ENCODE results near the gene KCNG3. TPM values are rescaled to one million over a fixed set of nuclear protein-coding genes. Genes with fewer than 3 reads are reported as not detected.

Gene KCNG3
- total and polyA plus RNA-seq, 11 donors, result not detected

DNA sequence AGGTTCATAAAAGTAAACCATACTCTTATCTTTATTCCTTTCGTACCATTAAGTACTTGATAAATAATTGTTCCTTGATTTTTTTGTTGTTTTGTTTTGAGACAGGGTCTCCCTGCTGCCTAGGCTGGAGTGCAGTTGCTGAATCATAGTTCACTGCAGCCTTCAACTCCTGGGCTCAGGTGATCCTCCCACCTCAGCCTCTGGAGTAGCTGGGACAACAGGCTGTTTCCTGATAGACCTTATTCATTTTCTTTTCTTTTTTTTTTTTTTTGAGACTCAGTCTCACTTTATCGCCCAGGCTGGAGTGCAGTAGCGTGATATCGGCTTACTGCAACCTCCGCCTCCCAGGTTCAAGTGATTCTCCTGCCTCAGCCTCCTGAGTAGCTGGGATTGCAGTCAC, 5.5 kb downstream of the KCNG3 start:
- peaks cover 0 to 6% (median 0%) of the 10 kb centered on the region in 12 donors for H3K4me1 ChIP-seq
- no peak overlapping the region for H3K4me3 ChIP-seq
- no peaks in the 10 kb centered on the region for H3K9me3 ChIP-seq
- DNase-seq, result no peak
- intact Hi-C loops (cut with DNase I), result no loop called here
- 92 to 97% (median 93%) methylated on average over 5 of the region's 5 CpGs for WGBS, 4 donors
- H3K27me3 ChIP-seq, result peaks cover 7 to 33% (median 18%) of the 10 kb centered on the region in 9 donors
- no peak overlapping the region for H3K27ac ChIP-seq
- no peak for ATAC-seq
- TF ChIP-seq CTCF (IDR thresholded peaks at IDR 0.05), result no peak
- TF ChIP-seq POLR2A (IDR thresholded peaks at IDR 0.05), result no peak
- no peaks in the 10 kb centered on the region for H3K36me3 ChIP-seq

DNA sequence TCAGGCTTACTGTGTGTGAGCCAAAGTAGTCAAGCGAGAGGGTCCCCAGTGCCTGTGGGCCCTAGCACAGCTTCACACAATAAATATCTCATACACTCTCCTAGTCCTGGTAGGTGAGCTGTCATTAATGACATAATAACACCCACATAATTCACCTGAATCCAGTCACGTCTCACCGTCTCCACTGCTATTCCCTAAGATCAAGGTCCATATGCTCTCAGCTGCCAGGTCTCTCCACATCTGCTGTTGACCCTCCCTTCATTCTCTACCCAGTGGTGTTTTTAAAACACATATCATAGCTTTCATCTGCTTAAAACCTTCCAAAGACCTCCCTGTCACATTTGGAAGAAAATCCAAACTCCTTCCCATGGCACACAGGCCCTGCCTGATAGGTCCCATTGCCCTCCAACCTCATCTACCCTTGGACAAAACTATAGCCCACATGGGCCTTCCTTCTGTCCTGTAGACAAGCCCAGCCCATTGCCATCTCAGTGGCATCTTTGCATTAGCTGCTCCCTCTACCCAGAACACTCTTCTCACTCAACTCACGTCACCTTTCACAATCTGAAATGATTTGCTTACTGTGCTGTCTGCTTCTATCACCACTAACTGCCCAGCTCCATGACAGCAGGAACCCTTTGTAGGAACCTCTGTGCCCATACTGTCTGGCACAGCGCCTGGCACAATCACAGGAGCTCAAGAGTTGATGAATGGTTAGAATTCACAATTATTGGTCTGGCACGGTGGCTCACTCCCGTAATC, 7.5 kb downstream of the KCNG3 start:
- DNase-seq (no peak), ATAC-seq (no peak)
- no peak overlapping the region for H3K27ac ChIP-seq
- WGBS, 4 donors, result 87 to 91% (median 89%) methylated on average over 7 of the region's 7 CpGs
- intact Hi-C loops (cut with DNase I), result no loop called here
- no peak overlapping the region for H3K4me3 ChIP-seq
- H3K27me3 ChIP-seq, result peaks cover 0 to 16% (median 0%) of the 10 kb centered on the region in 9 donors
- H3K9me3 ChIP-seq, result no peaks in the 10 kb centered on the region
- H3K36me3 ChIP-seq, result no peaks in the 10 kb centered on the region
- TF ChIP-seq CTCF (IDR thresholded peaks at IDR 0.05) (no peak), POLR2A (IDR thresholded peaks at IDR 0.05) (no peak)
- no peaks in the 10 kb centered on the region for H3K4me1 ChIP-seq

DNA sequence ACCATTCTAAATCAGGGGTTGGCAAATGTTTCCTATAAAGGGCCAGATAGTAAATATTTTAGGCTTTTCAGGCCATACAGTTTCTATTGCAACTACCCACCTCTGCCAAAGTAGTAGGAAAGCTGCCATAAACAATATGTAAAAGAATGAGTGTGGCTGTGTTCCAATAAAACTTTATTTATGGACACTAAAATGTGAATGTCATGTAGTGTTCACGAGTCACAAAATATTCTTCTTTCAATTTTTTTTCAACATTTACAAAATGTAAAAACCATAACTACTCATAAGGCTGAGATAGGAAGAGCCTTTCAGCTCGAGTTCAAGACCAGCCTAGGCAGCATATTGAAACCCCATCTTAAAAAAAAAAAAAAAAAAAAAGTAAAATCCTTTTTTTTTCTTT, 13.4 kb downstream of the KCNG3 start:
- H3K4me1 ChIP-seq, result no peaks in the 10 kb centered on the region
- no peak for TF ChIP-seq CTCF (IDR thresholded peaks at IDR 0.05)
- TF ChIP-seq POLR2A (IDR thresholded peaks at IDR 0.05), result no peak
- H3K27me3 ChIP-seq, result no peaks in the 10 kb centered on the region
- no peaks in the 10 kb centered on the region for H3K36me3 ChIP-seq
- WGBS, 4 donors, result 79 to 87% (median 84%) methylated on average over 2 of the region's 2 CpGs
- ATAC-seq (no peak), DNase-seq (no peak)
- no peak overlapping the region for H3K27ac ChIP-seq
- intact Hi-C loops (cut with DNase I), result no loop called here
- no peaks in the 10 kb centered on the region for H3K9me3 ChIP-seq
- H3K4me3 ChIP-seq, result no peak overlapping the region

DNA sequence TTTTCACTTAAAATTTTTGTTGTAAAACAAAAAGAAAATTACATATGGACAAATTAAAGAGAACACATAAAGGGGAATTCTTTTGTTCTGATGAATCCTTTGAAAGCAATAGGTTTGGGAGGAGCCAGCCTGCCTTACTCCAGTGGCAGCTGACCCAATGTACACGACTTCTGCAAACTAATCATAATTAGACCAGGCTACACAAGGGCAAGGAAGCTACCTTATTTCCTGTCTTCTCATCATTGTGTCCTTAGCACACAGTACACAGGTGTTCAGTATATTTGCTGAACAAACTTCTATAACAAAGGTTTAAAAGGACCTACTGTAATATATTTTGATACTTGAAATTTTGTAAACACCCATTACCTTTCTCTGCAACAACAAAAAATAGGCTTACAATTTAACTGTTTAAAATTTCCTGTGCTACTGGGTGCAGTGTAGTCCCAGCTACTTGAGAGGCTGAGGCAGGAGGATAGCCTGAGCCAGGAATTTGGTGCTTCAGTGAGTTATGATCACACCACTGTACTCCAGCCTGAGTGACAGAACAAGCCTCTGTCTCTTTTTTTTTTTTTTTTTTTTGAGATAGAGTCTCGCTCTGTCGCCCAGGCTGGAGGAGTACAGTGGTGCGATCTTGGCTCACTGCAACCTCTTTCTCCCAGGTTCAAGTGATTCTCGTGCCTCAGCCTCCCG, 18.9 kb downstream of the KCNG3 start:
- H3K9me3 ChIP-seq, result peaks cover 0 to 1% (median 0%) of the 10 kb centered on the region in 12 donors
- DNase-seq (no peak), ATAC-seq (no peak)
- no peaks in the 10 kb centered on the region for H3K4me1 ChIP-seq
- intact Hi-C loops (cut with DNase I), result no loop called here
- H3K27ac ChIP-seq, result no peak overlapping the region
- no peak overlapping the region for H3K4me3 ChIP-seq
- TF ChIP-seq CTCF (IDR thresholded peaks at IDR 0.05) (no peak), POLR2A (IDR thresholded peaks at IDR 0.05) (no peak)
- H3K27me3 ChIP-seq, result no peaks in the 10 kb centered on the region
- WGBS, 4 donors, result 73 to 81% (median 79%) methylated on average over 6 of the region's 6 CpGs
- H3K36me3 ChIP-seq, result no peaks in the 10 kb centered on the region
